GM23248 (cell line): ENCODE results near the gene TSPYL2. TPM values are rescaled to one million over a fixed set of nuclear protein-coding genes. Genes with fewer than 3 reads are reported as not detected.

ENCODE experiments used
- DNase-seq: peaks from one replicate; pipeline ENCODE4 v3.0.0-alpha.2; 2015
- H2AFZ ChIP-seq: fragments of 200-600 bp; sonication (generic); 2 replicates; pipeline ENCODE4 v1.6.1; 2016; ENCODE audit warnings: antibody characterized with exemption
- H3F3A ChIP-seq: fragments of 200-600 bp; sonication (generic); 2 replicates; pipeline ENCODE4 v1.6.1; 2016; ENCODE audit warnings: mild to moderate bottlenecking, antibody characterized with exemption, mixed run types; ENCODE audit not compliant: insufficient read depth
- H3K27ac ChIP-seq: fragments of 200-600 bp; sonication (generic); 2 replicates; pipeline ENCODE4 v1.5.1; 2016; ENCODE audit warnings: mild to moderate bottlenecking
- H3K27me3 ChIP-seq: fragments of 200-600 bp; sonication (generic); replicated peaks from 2 replicates; pipeline ENCODE4 v1.6.1; 2016; ENCODE audit warnings: mild to moderate bottlenecking; ENCODE audit not compliant: insufficient read depth
- H3K36me3 ChIP-seq: fragments of 200-600 bp; sonication (generic); 2 replicates; pipeline ENCODE4 v1.6.1; 2016; ENCODE audit warnings: low read depth, mild to moderate bottlenecking
- H3K4me1 ChIP-seq: fragments of 200-600 bp; sonication (generic); 2 replicates; pipeline ENCODE4 v1.6.1; 2016; ENCODE audit warnings: mild to moderate bottlenecking; ENCODE audit not compliant: insufficient read depth
- H3K4me2 ChIP-seq: fragments of 200-600 bp; sonication (generic); one replicate; pipeline ENCODE4 v1.6.1; 2016; ENCODE audit warnings: mild to moderate bottlenecking; ENCODE audit not compliant: unreplicated experiment
- H3K4me3 ChIP-seq: fragments of 200-600 bp; sonication (generic); 2 replicates; pipeline ENCODE4 v1.5.1; 2016; ENCODE audit warnings: mild to moderate bottlenecking
- H3K79me2 ChIP-seq: fragments of 200-600 bp; sonication (generic); 2 replicates; pipeline ENCODE4 v1.6.1; 2016; ENCODE audit warnings: mild to moderate bottlenecking; ENCODE audit not compliant: insufficient read depth
- H3K9ac ChIP-seq: fragments of 200-600 bp; sonication (generic); 2 replicates; pipeline ENCODE4 v1.6.1; 2016; ENCODE audit warnings: mild to moderate bottlenecking
- H3K9me2 ChIP-seq: fragments of 200-600 bp; sonication (generic); 2 replicates; pipeline ENCODE4 v1.6.1; 2016; ENCODE audit warnings: mixed run types, mild to moderate bottlenecking, moderate library complexity; ENCODE audit not compliant: insufficient read depth
- H3K9me3 ChIP-seq: fragments of 200-600 bp; sonication (generic); one replicate; pipeline ENCODE4 v1.6.1; 2017; ENCODE audit warnings: low read depth
- H4K20me1 ChIP-seq: fragments of 200-600 bp; sonication (generic); 2 replicates; pipeline ENCODE4 v1.6.0; 2016; ENCODE audit not compliant: insufficient read depth
- EZH2 ChIP-seq: fragments of 200-600 bp; sonication (generic); IDR thresholded peaks from 2 replicates; pipeline ENCODE4 v1.6.1; 2018; ENCODE audit warnings: antibody characterized with exemption, mild to moderate bottlenecking; ENCODE audit not compliant: insufficient read depth, poor library complexity, severe bottlenecking
- EZH2phosphoT487 ChIP-seq: fragments of 200-600 bp; sonication (generic); IDR thresholded peaks from 2 replicates; pipeline ENCODE4 v1.6.1; 2018; ENCODE audit warnings: antibody characterized with exemption, moderate library complexity, mild to moderate bottlenecking, low read depth; ENCODE audit not compliant: insufficient read depth
- WGBS, 2 experiments: methylation state at CpG; one replicate each; pipeline ENCODE4 v1.1.6; 2015 to 2017; ENCODE audit warnings: low lambda C conversion rate in 2 of 2, low coverage in 1 of 2; ENCODE audit errors: missing lambda C conversion rate in 2 of 2; 5-methylcytosine and 5-hydroxymethylcytosine counted together
- in situ Hi-C: fragments of 300-500 bp; cut with MboI; formaldehyde crosslinking; loops from 2 replicates; pipeline ENCODE4 v1.15.0; 2020
- polyA plus RNA-seq: library from polyadenylated mRNA; unstranded; fragments of >200 nt; fragmentation: Nextera tagmentation; extraction: Ambion mirVana; gene quantifications from 2 replicates; pipeline ENCODE4 v1.2.1, GENCODE V29; 2016
- total RNA-seq: library from RNA; depleted of rRNA; stranded (reverse); fragments of >200 nt; shearing (Covaris generic); gene quantifications from 2 replicates; pipeline ENCODE4 v1.2.3, GENCODE V29; 2014

TSPYL2 gene
- total and polyA plus RNA-seq, 2 experiments from 2014 or later = 14.3 to 16.2 TPM

GRCh38 chrX:53055244-53055849, 26.8 kb upstream of the TSPYL2 start:
- Histone ChIP-seq H3K79me2 (peaks cover 61% of the 10 kb centered on the region), H4K20me1 (no peaks in the 10 kb centered on the region), H3K9ac (no peak overlapping the region), H3K27me3 (no peaks in the 10 kb centered on the region), H3K4me3 (no peak overlapping the region), H2AFZ (no peak overlapping the region), H3K9me3 (no peaks in the 10 kb centered on the region), H3K4me2 (no peak overlapping the region), H3K9me2 (no peaks in the 10 kb centered on the region), H3K4me1 (no peaks in the 10 kb centered on the region), H3K36me3 (no peaks in the 10 kb centered on the region), H3F3A (no peaks in the 10 kb centered on the region), H3K27ac (no peak overlapping the region)
- in situ Hi-C loops = no loop called here
- DNase-seq = no peak
- TF ChIP-seq EZH2phosphoT487 (no peak), EZH2 (no peak)
- 96 to 98% methylated on average over 5 to 6 of the region's 6 CpGs for WGBS, 2 experiments

GRCh38 chrX:53056292-53056691, 25.9 kb upstream of the TSPYL2 start:
- Histone ChIP-seq H3F3A (no peaks in the 10 kb centered on the region), H3K4me2 (no peak overlapping the region), H3K36me3 (no peaks in the 10 kb centered on the region), H3K79me2 (peaks cover 52% of the 10 kb centered on the region), H3K9me3 (no peaks in the 10 kb centered on the region), H3K27ac (no peak overlapping the region), H3K4me3 (no peak overlapping the region), H4K20me1 (no peaks in the 10 kb centered on the region), H3K27me3 (no peaks in the 10 kb centered on the region), H3K9ac (no peak overlapping the region), H2AFZ (no peak overlapping the region), H3K9me2 (no peaks in the 10 kb centered on the region), H3K4me1 (no peaks in the 10 kb centered on the region)
- in situ Hi-C loops = no loop called here
- WGBS, 2 experiments = 62 to 82% methylated on average over 4 to 5 of the region's 5 CpGs
- DNase-seq = peak; percentile 41
- no peak for TF ChIP-seq EZH2
- no peak for TF ChIP-seq EZH2phosphoT487

- H3K27ac ChIP-seq = no peak overlapping the region
- no peaks in the 10 kb centered on the region for H3K4me1 ChIP-seq
- H3K9ac ChIP-seq = no peak overlapping the region
- H3K36me3 ChIP-seq = no peaks in the 10 kb centered on the region
- WGBS, 2 experiments = 87 to 100% methylated on average over 1 of the region's 1 CpG
- no peaks in the 10 kb centered on the region for H3K9me3 ChIP-seq
- H3K9me2 ChIP-seq = no peaks in the 10 kb centered on the region
- DNase-seq = no peak
- H4K20me1 ChIP-seq = no peaks in the 10 kb centered on the region
- H3F3A ChIP-seq = no peaks in the 10 kb centered on the region
- no peak for TF ChIP-seq EZH2phosphoT487
- no peak for TF ChIP-seq EZH2
- no peak overlapping the region for H3K4me3 ChIP-seq
- H3K79me2 ChIP-seq = peaks cover 9% of the 10 kb centered on the region
- H3K4me2 ChIP-seq = no peak overlapping the region
- in situ Hi-C loops = no loop called here
- no peak overlapping the region for H2AFZ ChIP-seq
- H3K27me3 ChIP-seq = no peaks in the 10 kb centered on the region
Measured at GRCh38 chrX:53065104-53065503, 17.1 kb upstream of the TSPYL2 start.

GRCh38 chrX:53071064-53071463, 11.1 kb upstream of the TSPYL2 start:
- Histone ChIP-seq H3F3A (no peaks in the 10 kb centered on the region), H3K36me3 (no peaks in the 10 kb centered on the region), H3K79me2 (peaks cover 3% of the 10 kb centered on the region), H3K9me2 (no peaks in the 10 kb centered on the region), H3K9me3 (no peaks in the 10 kb centered on the region), H3K27ac (no peak overlapping the region), H3K4me2 (no peak overlapping the region), H3K9ac (no peak overlapping the region), H2AFZ (no peak overlapping the region), H3K4me1 (no peaks in the 10 kb centered on the region), H4K20me1 (no peaks in the 10 kb centered on the region), H3K4me3 (no peak overlapping the region), H3K27me3 (no peaks in the 10 kb centered on the region)
- in situ Hi-C loops = no loop called here
- no peak for TF ChIP-seq EZH2
- no peak for TF ChIP-seq EZH2phosphoT487
- DNase-seq = no peak
- WGBS, 2 experiments = 84 to 97% methylated on average over 6 to 10 of the region's 10 CpGs
